Measurements from ENCODE around the gene PTEN.
"Not testable (repeated sequence)": the region's sequence is repeated elsewhere in the genome, so short reads cannot be mapped to it uniquely, and the experiment has no call there.

PTEN gene

GRCh38 chr10:87863053-87863943 lies at the start of gene PTEN, which contains the start of gene KLLN:
Gene PTEN, plus strand, starts transcription at chr10:87863625. Its CDS starts 845 bp downstream, at chr10:87864470.
Gene KLLN, minus strand, starts transcription at chr10:87863533. Its CDS starts 1,046 bp downstream, at chr10:87862487.
- peak; percentile 90 for DNase-seq

- no peak for DNase-seq
Measured at GRCh38 chr10:87816163-87816897, 47.1 kb upstream of the PTEN start.

GRCh38 chr10:87816898-87817608 lies 46.4 kb upstream of the PTEN start:
- DNase-seq: no peak

- DNase-seq: peak; percentile 92
Measured at GRCh38 chr10:87817609-87818504, 45.6 kb upstream of the PTEN start, which contains the start of gene ATAD1. Gene ATAD1, minus strand, starts transcription at chr10:87818226. Its CDS starts 3,627 bp downstream, at chr10:87814599.

GRCh38 chr10:87818505-87819288 lies 44.7 kb upstream of the PTEN start:
- peak; percentile 79 for DNase-seq

- no peak for DNase-seq
Measured at GRCh38 chr10:87819289-87819585, 44.2 kb upstream of the PTEN start.

- no peak for DNase-seq
Measured at GRCh38 chr10:87826653-87827052, 36.8 kb upstream of the PTEN start.

GRCh38 chr10:87827681-87828080 lies 35.7 kb upstream of the PTEN start:
- no peak for DNase-seq

GRCh38 chr10:87829051-87829450 lies 34.4 kb upstream of the PTEN start:
- DNase-seq: not testable (repeated sequence)

GRCh38 chr10:87829986-87830729 lies 33.3 kb upstream of the PTEN start:
- no peak for DNase-seq

GRCh38 chr10:87836098-87836497 lies 27.3 kb upstream of the PTEN start:
- DNase-seq: no peak

GRCh38 chr10:87837445-87837844 lies 26.0 kb upstream of the PTEN start:
- no peak for DNase-seq

- no peak for DNase-seq
Measured at GRCh38 chr10:87838650-87839049, 24.8 kb upstream of the PTEN start.

- DNase-seq: no peak
Measured at GRCh38 chr10:87841186-87841585, 22.2 kb upstream of the PTEN start.

- no peak for DNase-seq
Measured at GRCh38 chr10:87842220-87842641, 21.2 kb upstream of the PTEN start.

- DNase-seq: no peak
Measured at GRCh38 chr10:87842776-87843497, 20.5 kb upstream of the PTEN start.

- DNase-seq: no peak
Measured at GRCh38 chr10:87843714-87844113, 19.7 kb upstream of the PTEN start.

GRCh38 chr10:87844837-87845623 lies 18.4 kb upstream of the PTEN start:
- DNase-seq: no peak

- no peak for DNase-seq
Measured at GRCh38 chr10:87845624-87845998, 17.8 kb upstream of the PTEN start.
